Neural crest cell (in vitro differentiated cells): ENCODE data around the gene PHC3. TPM values are rescaled to one million over a fixed set of nuclear protein-coding genes. Genes with fewer than 3 reads are reported as not detected.
"Not testable (repeated sequence)": the region's sequence is repeated elsewhere in the genome, so short reads cannot be mapped to it uniquely, and the experiment has no call there.

Source experiments
- DNase-seq: peaks from one replicate; pipeline ENCODE4 v3.0.0; 2021; ENCODE audit warnings: low read depth, mixed read lengths, low spot score
- H3K27ac Mint-ChIP-seq: one replicate; pipeline ENCODE4 v1.8.0; 2021; ENCODE audit warnings: mild to moderate bottlenecking, mixed read lengths; ENCODE audit not compliant: unreplicated experiment
- H3K27me3 Mint-ChIP-seq: 2 replicates; pipeline ENCODE4 v1.8.0; 2021; ENCODE audit warnings: low read depth, mild to moderate bottlenecking, mixed read lengths
- H3K36me3 Mint-ChIP-seq: 2 replicates; pipeline ENCODE4 v1.8.0; 2021; ENCODE audit warnings: low read depth, mild to moderate bottlenecking, mixed read lengths
- H3K4me1 Mint-ChIP-seq: 2 replicates; pipeline ENCODE4 v1.8.0; 2021; ENCODE audit warnings: mixed read lengths
- H3K4me3 Mint-ChIP-seq: one replicate; pipeline ENCODE4 v1.8.0; 2021; ENCODE audit warnings: mild to moderate bottlenecking, mixed read lengths
- H3K9me3 Mint-ChIP-seq: 2 replicates; pipeline ENCODE4 v1.8.0; 2021; ENCODE audit warnings: mixed read lengths
- total RNA-seq: library from RNA; stranded (reverse); gene quantifications from 2 replicates; pipeline ENCODE4 v1.2.1, GENCODE V29; 2021
- TF ChIP-seq, protein P1 (sequence below): fragments of 200-600 bp; sonication (generic); conservative IDR thresholded peaks from 2 replicates; pipeline ENCODE4 v1.5.0; 2021; ENCODE audit warnings: antibody characterized with exemption, mild to moderate bottlenecking

PHC3 gene
- total RNA-seq, 1 donor from 2014 or later, result 35.2 TPM

DNA sequence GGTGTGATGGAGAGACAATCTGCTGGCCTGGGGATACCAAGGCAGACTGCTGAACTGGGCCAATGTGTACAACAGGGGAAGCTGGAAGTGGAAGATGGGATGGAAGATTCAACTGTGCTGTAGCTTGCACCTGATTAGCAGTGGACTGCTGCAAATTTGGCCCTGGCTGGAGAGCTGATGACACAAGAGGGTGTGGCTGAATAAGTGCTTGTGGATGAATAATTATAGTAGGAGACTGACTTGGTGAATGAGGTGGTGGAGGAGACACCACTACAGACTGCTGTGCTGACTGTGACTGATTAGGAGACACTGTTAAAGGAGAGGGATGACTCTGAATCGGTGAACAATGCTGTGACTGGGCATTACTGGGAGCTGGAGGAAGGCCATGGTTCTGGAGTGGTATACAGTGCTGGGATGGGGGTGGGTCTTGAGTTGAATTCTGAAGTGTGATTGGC, 52.5 kb downstream of the PHC3 start:
- no peak for DNase-seq
- Mint-ChIP-seq H3K4me3 (no peak overlapping the region), H3K9me3 (peaks cover 2% of the 10 kb centered on the region), H3K36me3 (peaks cover 22% of the 10 kb centered on the region), H3K4me1 (no peaks in the 10 kb centered on the region), H3K27ac (no peak overlapping the region), H3K27me3 (no peaks in the 10 kb centered on the region)
- TF ChIP-seq, protein P1, sequence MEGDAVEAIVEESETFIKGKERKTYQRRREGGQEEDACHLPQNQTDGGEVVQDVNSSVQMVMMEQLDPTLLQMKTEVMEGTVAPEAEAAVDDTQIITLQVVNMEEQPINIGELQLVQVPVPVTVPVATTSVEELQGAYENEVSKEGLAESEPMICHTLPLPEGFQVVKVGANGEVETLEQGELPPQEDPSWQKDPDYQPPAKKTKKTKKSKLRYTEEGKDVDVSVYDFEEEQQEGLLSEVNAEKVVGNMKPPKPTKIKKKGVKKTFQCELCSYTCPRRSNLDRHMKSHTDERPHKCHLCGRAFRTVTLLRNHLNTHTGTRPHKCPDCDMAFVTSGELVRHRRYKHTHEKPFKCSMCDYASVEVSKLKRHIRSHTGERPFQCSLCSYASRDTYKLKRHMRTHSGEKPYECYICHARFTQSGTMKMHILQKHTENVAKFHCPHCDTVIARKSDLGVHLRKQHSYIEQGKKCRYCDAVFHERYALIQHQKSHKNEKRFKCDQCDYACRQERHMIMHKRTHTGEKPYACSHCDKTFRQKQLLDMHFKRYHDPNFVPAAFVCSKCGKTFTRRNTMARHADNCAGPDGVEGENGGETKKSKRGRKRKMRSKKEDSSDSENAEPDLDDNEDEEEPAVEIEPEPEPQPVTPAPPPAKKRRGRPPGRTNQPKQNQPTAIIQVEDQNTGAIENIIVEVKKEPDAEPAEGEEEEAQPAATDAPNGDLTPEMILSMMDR, result no peak

DNA sequence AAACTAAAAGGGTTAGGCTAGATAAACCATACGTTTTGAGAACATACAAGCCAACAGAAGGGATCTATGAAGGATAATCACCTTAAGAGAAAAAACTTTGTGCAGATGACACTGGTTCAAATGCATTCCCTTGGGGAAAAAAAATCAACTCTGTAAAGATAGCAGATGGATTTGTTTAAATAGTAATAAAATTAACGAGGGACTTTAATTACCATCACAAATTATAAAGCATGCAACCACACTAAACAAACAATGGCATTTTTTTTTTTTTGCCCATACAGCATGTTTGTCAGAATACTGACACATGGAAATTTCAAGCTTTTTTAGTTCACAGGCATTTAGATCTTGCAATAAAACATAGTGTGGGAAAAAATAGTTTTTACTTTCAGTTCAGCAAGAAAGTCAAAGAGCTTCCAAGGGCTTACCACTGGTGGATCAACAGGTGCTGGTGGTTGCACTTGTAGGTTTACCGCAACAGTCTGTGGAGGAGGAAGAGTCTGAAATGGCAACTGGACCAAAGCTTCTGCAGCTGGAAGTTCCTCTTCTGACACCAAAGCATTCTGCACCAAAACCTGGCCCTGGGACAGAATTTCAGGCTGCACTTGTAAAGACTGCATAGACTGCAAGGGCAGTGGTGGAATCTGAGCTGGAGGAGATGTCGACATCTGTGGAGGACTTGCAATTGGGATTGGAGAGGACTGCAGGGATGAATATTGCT, 53.1 kb downstream of the PHC3 start:
- Mint-ChIP-seq H3K27me3 (no peaks in the 10 kb centered on the region), H3K36me3 (peaks cover 17% of the 10 kb centered on the region), H3K27ac (no peak overlapping the region), H3K4me3 (no peak overlapping the region), H3K4me1 (no peaks in the 10 kb centered on the region), H3K9me3 (peaks cover under 1% of the 10 kb centered on the region)
- TF ChIP-seq, protein P1, result no peak
- DNase-seq, result no peak

DNA sequence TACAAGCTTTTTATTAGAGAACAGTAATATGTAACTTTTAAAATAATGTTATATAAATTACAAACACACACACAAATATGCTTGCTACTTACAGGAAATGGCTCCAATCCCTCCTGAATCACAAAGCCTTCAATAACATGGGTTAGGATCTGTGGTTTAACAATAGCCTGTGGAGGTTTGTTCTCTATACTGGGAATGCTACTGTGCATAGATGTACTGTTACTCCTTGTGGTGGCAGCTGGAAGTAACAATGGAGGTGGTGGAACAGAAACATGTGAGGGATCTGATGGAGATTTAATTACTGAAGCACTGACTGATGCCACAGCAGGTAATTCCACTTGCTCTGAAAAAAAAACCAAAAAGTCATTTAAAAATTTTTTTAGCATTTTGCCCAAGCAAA, 64.4 kb downstream of the PHC3 start:
- Mint-ChIP-seq H3K4me3 (no peak overlapping the region), H3K4me1 (no peaks in the 10 kb centered on the region), H3K9me3 (no peaks in the 10 kb centered on the region), H3K27me3 (no peaks in the 10 kb centered on the region), H3K27ac (no peak overlapping the region), H3K36me3 (peaks cover 10% of the 10 kb centered on the region)
- TF ChIP-seq, protein P1, result peak; percentile 51
- no peak for DNase-seq

DNA sequence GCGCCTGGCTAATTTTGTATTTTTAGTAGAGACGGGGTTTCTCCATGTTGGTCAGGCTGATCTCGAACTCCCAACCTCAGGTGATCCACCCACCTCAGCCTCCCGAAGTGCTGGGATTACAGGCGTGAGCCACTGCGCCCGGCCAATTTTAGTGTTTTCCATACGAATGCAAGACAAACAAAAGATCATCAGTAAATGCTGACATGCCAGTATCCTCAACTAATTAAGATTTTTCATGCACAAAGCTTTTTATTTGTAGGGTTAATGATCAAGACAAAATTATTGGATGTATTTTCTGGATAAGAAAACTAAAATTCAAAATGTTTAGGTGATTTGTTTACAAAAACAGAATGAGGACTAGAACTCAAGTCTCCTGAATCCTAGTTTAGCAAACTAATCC, 67.4 kb downstream of the PHC3 start:
- H3K27me3 Mint-ChIP-seq, H3K36me3 Mint-ChIP-seq, H3K4me3 Mint-ChIP-seq, H3K4me1 Mint-ChIP-seq, H3K27ac Mint-ChIP-seq, DNase-seq, H3K9me3 Mint-ChIP-seq: not testable (repeated sequence)

- DNase-seq, result no peak
- peaks cover 10% of the 10 kb centered on the region for H3K36me3 Mint-ChIP-seq
- H3K9me3 Mint-ChIP-seq, result no peaks in the 10 kb centered on the region
- H3K4me3 Mint-ChIP-seq, result no peak overlapping the region
- no peaks in the 10 kb centered on the region for H3K27me3 Mint-ChIP-seq
- TF ChIP-seq, protein P1, result no peak
- no peaks in the 10 kb centered on the region for H3K4me1 Mint-ChIP-seq
- no peak overlapping the region for H3K27ac Mint-ChIP-seq
Measured at GRCh38 chr3:170111147-170111771, 70.3 kb downstream of the PHC3 start.
